Measurements from ENCODE around the gene LRRC73. TPM values are rescaled to one million over a fixed set of nuclear protein-coding genes. Genes with fewer than 3 reads are reported as not detected.

LRRC73 gene
- total and polyA plus RNA-seq, 2 of the 8 experiments (the other 6 are each of a cell fraction or from before 2014, with no cell fraction given), result 0.24 to 0.26 TPM

GRCh38 chr6:43491750-43492661 is 18.1 kb downstream of the LRRC73 start:
- H3K23me2 ChIP-seq (ENCODE audit: low read depth, low read length), result no peaks in the 10 kb centered on the region
- no peak overlapping the region for H2BK120ac ChIP-seq (replicated peaks; ENCODE audit: low read depth, low read length)
- H3K14ac ChIP-seq (ENCODE audit: insufficient read length), result no peak overlapping the region
- H2BK5ac ChIP-seq (ENCODE audit: low read depth, low read length), result no peak overlapping the region
- peaks cover 7 to 19% (median 15%) of the 10 kb centered on the region in 4 experiments for H3K4me1 ChIP-seq (replicated peaks in 1 of 4; ENCODE audit: control insufficient read depth in 3 of 4, insufficient read depth in 4 of 4, low read length in 3 of 4)
- WGBS, 2 experiments (ENCODE audit: extremely low coverage in 1 of 2, insufficient coverage in 1 of 2, insufficient read length in 1 of 2, insufficient replicate concordance in 2 of 2, low coverage in 1 of 2, low lambda C conversion rate in 2 of 2, missing lambda C conversion rate in 1 of 2), result 80% methylated on average over 10 of the region's 10 CpGs; no CpG with 5 or more reads in 1 of the 2 experiments
- no peak overlapping the region for H3K9ac ChIP-seq (replicated peaks in 1 of 4; ENCODE audit: extremely low read depth in 1 of 4, low read depth in 3 of 4, low read length in 3 of 4)
- no peak overlapping the region for H3K56ac ChIP-seq (replicated peaks; ENCODE audit: insufficient read length, low read depth, low read length)
- H3K36me3 ChIP-seq (ENCODE audit: control insufficient read depth in 2 of 4, insufficient read depth in 4 of 4, low read length in 3 of 4), result no peaks in the 10 kb centered on the region
- H3K4ac ChIP-seq (replicated peaks; ENCODE audit: insufficient read length, low read depth, low read length), result no peak overlapping the region
- H2BK20ac ChIP-seq (ENCODE audit: low read length), result no peak overlapping the region
- no peak overlapping the region for H3K4me2 ChIP-seq (ENCODE audit: insufficient read depth in 1 of 2, low read depth in 2 of 2, low read length in 2 of 2)
- no peak overlapping the region for H3K23ac ChIP-seq (ENCODE audit: insufficient read length)
- H3K79me1 ChIP-seq (ENCODE audit: low read depth, low read length), result peaks cover 31% of the 10 kb centered on the region
- H2BK12ac ChIP-seq (ENCODE audit: low read depth, low read length), result no peak overlapping the region
- H3K27ac ChIP-seq (ENCODE audit: low read depth, low read length), result no peak overlapping the region; the same call in 1 of the 2 replicates
- H3K4me3 ChIP-seq (ENCODE audit: extremely low read depth in 1 of 4, insufficient read depth in 2 of 4, low read depth in 3 of 4, low read length in 4 of 4), result no peak overlapping the region
- no peak overlapping the region for H4K91ac ChIP-seq (replicated peaks; ENCODE audit: insufficient read length, low read length)
- no peak overlapping the region for H2AK5ac ChIP-seq (ENCODE audit: low read depth, low read length)
- ChIA-PET CTCF (ENCODE audit: partially characterized antibody) (interaction anchor here (0.8 to 32.9 kb wide), 6 partner anchors 9 to 235 kb away, joined by 3 to 536 read pairs (median 250); partner anchors contain the start of genes ABCC10, DLK2, LRRC73 and TJAP1), POLR2A (ENCODE audit: partially characterized antibody) (interaction anchor here (1.0 to 5.6 kb wide), 7 partner anchors 10 to 36 kb away, joined by 3 to 27 read pairs (median 5); partner anchors contain the start of genes LRRC73 and TJAP1)
- no peak overlapping the region for H3K18ac ChIP-seq (ENCODE audit: extremely low read depth, low read length)
- DNase-seq (ENCODE audit: low read depth in 1 of 2, low spot score in 2 of 2), result no peak
- no peak for FAIRE-seq
- no peak overlapping the region for H2AFZ ChIP-seq (ENCODE audit: low read length)
- peak overlapping the region; percentile 60 for H4K8ac ChIP-seq (ENCODE audit: extremely low read depth, insufficient read depth, low read length)
- no peaks in the 10 kb centered on the region for H3K27me3 ChIP-seq (replicated peaks in 1 of 4; ENCODE audit: control insufficient read depth in 3 of 4, extremely low read depth in 1 of 4, insufficient read depth in 3 of 4, low read length in 3 of 4)
- H3K9me3 ChIP-seq (ENCODE audit: insufficient read depth in 2 of 2, low read depth in 1 of 2, low read length in 1 of 2), result no peaks in the 10 kb centered on the region
- H4K20me1 ChIP-seq (replicated peaks in 1 of 2; ENCODE audit: control insufficient read depth in 1 of 2, insufficient read depth in 2 of 2, low read length in 2 of 2), result peaks cover 20 to 40% of the 10 kb centered on the region in 2 experiments
- H2BK15ac ChIP-seq (ENCODE audit: low read length), result no peak overlapping the region
- H4K5ac ChIP-seq (ENCODE audit: insufficient read length, low read depth, low read length), result no peak overlapping the region
- H3K79me2 ChIP-seq (ENCODE audit: control insufficient read depth in 1 of 2, insufficient read depth in 2 of 2, low read length in 2 of 2), result peaks cover 4 to 60% of the 10 kb centered on the region in 2 experiments; a peak in 3 of 4 replicates
- TF ChIP-seq MAFK (IDR thresholded peaks at IDR 0.05; ENCODE audit: low read depth, low read length), result no peak
- no peak for TF ChIP-seq EP300 (IDR thresholded peaks at IDR 0.05; ENCODE audit: borderline replicate concordance in 1 of 2, low read depth in 2 of 2, low read length in 2 of 2)
- TF ChIP-seq KDM5A (IDR thresholded peaks at IDR 0.05; ENCODE audit: low read length), result no peak
- TF ChIP-seq CEBPB (IDR thresholded peaks at IDR 0.05; ENCODE audit: low read depth, low read length), result no peak
- TF ChIP-seq HDAC2 (IDR thresholded peaks at IDR 0.05; ENCODE audit: borderline replicate concordance in 1 of 2, low read depth in 2 of 2, low read length in 2 of 2), result no peak
- no peak for TF ChIP-seq EZH2 (IDR thresholded peaks at IDR 0.05; ENCODE audit: low read depth, low read length, severe bottlenecking)
- TF ChIP-seq KDM4A (IDR thresholded peaks at IDR 0.05; ENCODE audit: low read depth, low read length, severe bottlenecking), result no peak
- no peak for TF ChIP-seq SP1 (IDR thresholded peaks at IDR 0.05; ENCODE audit: low read depth, low read length)
- no peak for TF ChIP-seq USF2 (IDR thresholded peaks at IDR 0.05; ENCODE audit: low read length)
- no peak for TF ChIP-seq ZNF274 (IDR thresholded peaks at IDR 0.05; ENCODE audit: borderline replicate concordance, extremely low read depth, low read length)
